A549 (cell line): Measurements from ENCODE around the gene TKTL1. TPM values are rescaled to one million over a fixed set of nuclear protein-coding genes. Genes with fewer than 3 reads are reported as not detected.

Experiments
- ATAC-seq, 2 experiments: fragments of 200-7000 bp in 1 of 2; fragments of >200 bp in 1 of 2; cut with Nextera tagmentation in 1 of 2; cut with Tn5 transposase in 1 of 2; 3 replicates each; pipeline versions ENCODE4 v1.8.0 to v1.9.1; 2018 to 2020; ENCODE audit warnings: mild to moderate bottlenecking in 1 of 2, moderate library complexity in 1 of 2
- CTCF ChIA-PET: fragments of 300-600 bp; sonication (Branson Sonifier 250); formaldehyde crosslinking; extraction: SDS; loops from one replicate; lab custom pipeline; 2021; ENCODE audit warnings: antibody characterized with exemption, inconsistent platforms; lab: Yijun Ruan, JAX
- POLR2A ChIA-PET: fragments of 350-600 bp; formaldehyde crosslinking; extraction: SDS; loops from one replicate; lab custom pipeline; 2021; ENCODE audit warnings: antibody characterized with exemption, inconsistent platforms; lab: Yijun Ruan, JAX
- DNase-seq, 2 experiments: peaks; one replicate each; pipeline versions ENCODE4 v3.0.0 to v3.0.0-alpha.2; 2011 to 2016; ENCODE audit warnings: low read depth in 1 of 2, low spot score in 1 of 2
- FAIRE-seq: peaks from 2 replicates; lab custom pipeline; 2011; peaks lifted over from hg19 to GRCh38; lab: Jason Lieb, UNC
- H3K27ac ChIP-seq, 2 experiments: fragments of >200 bp; sonication (Bioruptor Twin); formaldehyde crosslinking; 3 replicates each; pipeline ENCODE4 v1.5.1; 2016 to 2017
- H3K4me1 ChIP-seq: fragments of >200 bp; sonication (Bioruptor Twin); formaldehyde crosslinking; 3 replicates; pipeline ENCODE4 v1.6.1; 2016
- H3K4me2 ChIP-seq: fragments of >200 bp; sonication (Bioruptor Twin); formaldehyde crosslinking; 3 replicates; pipeline ENCODE4 v1.6.1; 2016
- H3K4me3 ChIP-seq: fragments of >200 bp; sonication (Bioruptor Twin); formaldehyde crosslinking; 3 replicates; pipeline ENCODE4 v1.5.1; 2016
- H3K9me3 ChIP-seq: fragments of >200 bp; sonication (Bioruptor Twin); formaldehyde crosslinking; 3 replicates; pipeline ENCODE4 v1.6.1; 2016
- CEBPB ChIP-seq, 2 experiments: fragments of >200 bp in 1 of 2; sonication (Bioruptor Twin) in 1 of 2; formaldehyde crosslinking in 1 of 2; IDR thresholded peaks; 2 replicates each; pipeline ENCODE4 v1.6.1; 2012 to 2016
- CHD2 ChIP-seq: fragments of 150-350 bp; IDR thresholded peaks from 2 replicates; pipeline ENCODE4 v1.6.1; 2014; ENCODE audit warnings: low read length; ENCODE audit not compliant: partially characterized antibody
- FOSB ChIP-seq: fragments of 250-450 bp; sonication (Bioruptor Pico); IDR thresholded peaks from 2 replicates; pipeline ENCODE4 v1.5.0; 2020; ENCODE audit warnings: mild to moderate bottlenecking, moderate library complexity
- FOSL2 ChIP-seq, 2 experiments: fragments of 450-650 bp in 1 of 2; fragments of >200 bp in 1 of 2; sonication (Bioruptor Twin) in 1 of 2; formaldehyde crosslinking; IDR thresholded peaks; 2 replicates each; pipeline versions ENCODE4 v1.5.0 to v1.6.1; 2016 to 2020; ENCODE audit warnings: mild to moderate bottlenecking in 1 of 2, moderate library complexity in 1 of 2
- HDAC2 ChIP-seq: fragments of 200-600 bp; sonication (generic); IDR thresholded peaks from 2 replicates; pipeline ENCODE4 v1.6.1; 2016
- HEYL ChIP-seq: fragments of 250-450 bp; sonication (Bioruptor Pico); IDR thresholded peaks from 2 replicates; pipeline ENCODE4 v1.8.0; 2021; ENCODE audit warnings: mild to moderate bottlenecking, moderate library complexity
- HMGXB4 ChIP-seq: fragments of 250-450 bp; sonication (Bioruptor Pico); IDR thresholded peaks from 2 replicates; pipeline ENCODE4 v1.5.0; 2021; ENCODE audit warnings: mild to moderate bottlenecking, moderate library complexity, borderline replicate concordance
- HOXA7 ChIP-seq: fragments of 250-450 bp; sonication (Bioruptor Pico); IDR thresholded peaks from 2 replicates; pipeline ENCODE4 v1.5.0; 2020; ENCODE audit warnings: mild to moderate bottlenecking, moderate library complexity
- JUN ChIP-seq, 2 experiments: fragments of >200 bp; sonication (Bioruptor Twin); formaldehyde crosslinking; IDR thresholded peaks; 2 replicates in 1 of 2; 3 replicates in 1 of 2; pipeline ENCODE4 v1.6.1; 2016 to 2017
- KDM1A ChIP-seq: fragments of 200-600 bp; sonication (generic); IDR thresholded peaks from 2 replicates; pipeline ENCODE4 v1.6.1; 2016; ENCODE audit warnings: low read depth, mild to moderate bottlenecking
- MAFK ChIP-seq: fragments of 450-650 bp; IDR thresholded peaks from 2 replicates; pipeline ENCODE4 v1.6.1; 2014; ENCODE audit not compliant: partially characterized antibody
- MAZ ChIP-seq: fragments of 150-350 bp; IDR thresholded peaks from 2 replicates; pipeline ENCODE4 v1.6.1; 2014; ENCODE audit warnings: antibody characterized with exemption, low read depth, low read length, borderline replicate concordance
- MYC ChIP-seq: IDR thresholded peaks from 2 replicates; pipeline ENCODE4 v1.6.1; 2012; ENCODE audit warnings: mild to moderate bottlenecking, inconsistent platforms, low read length, improper control_type of control experiment, borderline replicate concordance
- NPAS2 ChIP-seq: fragments of 250-450 bp; sonication (Bioruptor Pico); IDR thresholded peaks from 2 replicates; pipeline ENCODE4 v1.8.0; 2022; ENCODE audit warnings: mild to moderate bottlenecking, moderate library complexity, borderline replicate concordance
- RAD21 ChIP-seq, 2 experiments: fragments of >200 bp in 1 of 2; sonication (Bioruptor Twin) in 1 of 2; formaldehyde crosslinking in 1 of 2; IDR thresholded peaks in 1 of 2; conservative IDR thresholded peaks in 1 of 2; 2 replicates in 1 of 2; 3 replicates in 1 of 2; pipeline ENCODE4 v1.6.1; 2012 to 2018; ENCODE audit warnings: inconsistent platforms in 1 of 2
- RCOR1 ChIP-seq: fragments of 150-350 bp; IDR thresholded peaks from 2 replicates; pipeline ENCODE4 v1.6.1; 2014; ENCODE audit warnings: antibody characterized with exemption, low read length, low read depth
- RFX5 ChIP-seq: fragments of 450-650 bp; IDR thresholded peaks from 2 replicates; pipeline ENCODE4 v1.7.1; 2014; ENCODE audit warnings: antibody characterized with exemption, mild to moderate bottlenecking, moderate library complexity
- RNF2 ChIP-seq: fragments of 200-600 bp; sonication (generic); IDR thresholded peaks from 2 replicates; pipeline ENCODE4 v1.6.1; 2016; ENCODE audit warnings: low read depth, mild to moderate bottlenecking, antibody characterized with exemption, moderate library complexity, borderline replicate concordance
- SMC3 ChIP-seq: fragments of >200 bp; sonication (Bioruptor Twin); formaldehyde crosslinking; IDR thresholded peaks from 3 replicates; pipeline ENCODE4 v1.6.1; 2018; ENCODE audit warnings: inconsistent platforms
- SREBF2 ChIP-seq: fragments of 450-650 bp; IDR thresholded peaks from 2 replicates; pipeline ENCODE4 v1.6.1; 2014; ENCODE audit warnings: mild to moderate bottlenecking, moderate library complexity
- TFCP2L1 ChIP-seq: fragments of 250-450 bp; sonication (Bioruptor Pico); IDR thresholded peaks from 2 replicates; pipeline ENCODE4 v1.5.0; 2021; ENCODE audit warnings: mild to moderate bottlenecking
- ZFP36 ChIP-seq: fragments of 450-650 bp; IDR thresholded peaks from 2 replicates; pipeline ENCODE4 v1.6.1; 2014; ENCODE audit warnings: borderline replicate concordance; ENCODE audit not compliant: partially characterized antibody
- WGBS: methylation state at CpG from one replicate; pipeline ENCODE4 v1.1.6; 2017; ENCODE audit errors: missing lambda C conversion rate; 5-methylcytosine and 5-hydroxymethylcytosine counted together
- polyA plus RNA-seq, 4 experiments: library from polyadenylated mRNA; depleted of rRNA in 3 of 4; stranded (reverse); fragments of >200 nt; fragmentation: RNase III in 1 of 4; extraction: RNeasy Plus Mini Kit Qiagen cat#74134 plus additional on column Dnase treatment in 1 of 4; gene quantifications; 2 replicates in 3 of 4; 3 replicates in 1 of 4; pipeline ENCODE4 v1.2.3, GENCODE V29; 2011 to 2017
- TF ChIP-seq, protein P1 (sequence below): IDR thresholded peaks from 2 replicates; pipeline ENCODE4 v1.6.1; 2012
- TF ChIP-seq, protein P2 (sequence below): fragments of >200 bp; sonication (Bioruptor Twin); formaldehyde crosslinking; IDR thresholded peaks from 2 replicates; pipeline ENCODE4 v1.6.1; 2016
- TF ChIP-seq, protein P3 (sequence below): fragments of >200 bp; sonication (Bioruptor Twin); formaldehyde crosslinking; IDR thresholded peaks from 3 replicates; pipeline ENCODE4 v1.5.1; 2016

The TKTL1 gene
- polyA plus RNA-seq, 2 of the 4 experiments (the other 2 are of a cell fraction) = 0.14 TPM; not detected in 1

DNA sequence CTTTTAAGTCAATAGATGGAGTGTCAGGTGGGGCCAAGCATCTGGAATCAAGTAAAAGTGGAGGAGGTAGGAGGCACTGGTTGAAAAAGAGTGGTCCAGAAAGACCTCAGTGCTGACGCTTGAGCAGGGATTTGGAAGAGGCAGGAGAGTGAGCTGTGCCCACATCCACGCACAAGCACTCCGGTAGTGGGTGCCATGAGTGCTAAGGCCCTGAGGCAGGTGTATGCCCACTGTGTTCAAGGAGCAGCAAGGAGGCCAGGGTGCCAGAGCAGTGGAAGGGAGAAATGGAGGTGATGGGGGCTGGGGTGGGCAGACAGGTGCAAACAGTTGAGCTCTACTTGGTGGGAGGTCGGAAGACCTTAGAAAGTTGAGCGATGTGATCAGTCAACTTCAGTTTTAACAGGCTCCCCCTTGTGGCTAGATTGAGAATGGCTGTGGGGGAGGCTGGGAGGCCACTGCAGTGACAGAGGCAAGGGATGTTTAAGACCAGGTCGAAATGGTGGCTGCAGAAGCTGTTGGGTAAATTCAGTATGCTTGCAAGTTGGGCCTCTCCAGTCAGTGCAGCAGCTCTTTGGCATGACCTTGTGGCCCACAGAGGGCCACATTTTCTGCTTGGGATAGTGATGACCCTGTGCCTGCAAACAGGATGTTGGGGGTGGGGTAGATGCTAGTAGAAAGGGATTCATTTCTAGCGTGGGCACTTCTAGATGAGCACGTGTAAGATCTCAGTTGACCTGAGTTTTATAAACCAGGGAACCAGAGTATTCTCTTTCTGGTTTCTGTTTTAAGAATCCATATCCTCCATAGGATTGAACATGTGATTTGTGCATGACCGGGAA is 12.7 kb downstream of the TKTL1 start:
- Histone ChIP-seq H3K4me3 (no peak overlapping the region), H3K4me2 (no peak overlapping the region), H3K27ac (no peak overlapping the region), H3K9me3 (no peaks in the 10 kb centered on the region), H3K4me1 (no peaks in the 10 kb centered on the region)
- CTCF ChIA-PET = interaction anchor here (0.6 to 5.6 kb wide), 14 partner anchors 9 to 443 kb away, joined by 3 to 31 read pairs (median 4); partner anchors contain the start of genes GAB3 and TKTL1
- FAIRE-seq (peak; percentile 68), ATAC-seq (peak; percentile 77 to 91; a peak in 5 of 6 replicates), DNase-seq (peak; percentile 39 to 53)
- WGBS = 45% methylated on average over 8 of the region's 9 CpGs
- TF ChIP-seq HOXA7 (no peak), MAFK (no peak), FOSL2 (IDR thresholded peaks at IDR 0.05) (no peak), FOSL2 (CRISPR knock-in tag; IDR thresholded peaks at IDR 0.05) (no peak), HDAC2 (no peak), KDM1A (no peak), FOSB (CRISPR knock-in tag) (no peak), RFX5 (no peak), TFCP2L1 (CRISPR knock-in tag) (no peak), SMC3 (peak; percentile 55), RAD21 (conservative IDR thresholded peaks at IDR 0.05 in 1 of 2, IDR thresholded peaks at IDR 0.05 in 1 of 2) (peak; percentile 26 to 32; a peak in 2 of 5 replicates), ZFP36 (no peak), MAZ (no peak), SREBF2 (no peak), NPAS2 (CRISPR knock-in tag) (no peak), JUN (IDR thresholded peaks at IDR 0.05) (no peak), HMGXB4 (CRISPR knock-in tag) (no peak), CEBPB (IDR thresholded peaks at IDR 0.05) (no peak), HEYL (CRISPR knock-in tag) (no peak), MYC (no peak), CHD2 (no peak), RCOR1 (no peak), RNF2 (no peak)
- TF ChIP-seq, protein P1, sequence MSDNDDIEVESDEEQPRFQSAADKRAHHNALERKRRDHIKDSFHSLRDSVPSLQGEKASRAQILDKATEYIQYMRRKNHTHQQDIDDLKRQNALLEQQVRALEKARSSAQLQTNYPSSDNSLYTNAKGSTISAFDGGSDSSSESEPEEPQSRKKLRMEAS = no peak
- TF ChIP-seq, protein P2, sequence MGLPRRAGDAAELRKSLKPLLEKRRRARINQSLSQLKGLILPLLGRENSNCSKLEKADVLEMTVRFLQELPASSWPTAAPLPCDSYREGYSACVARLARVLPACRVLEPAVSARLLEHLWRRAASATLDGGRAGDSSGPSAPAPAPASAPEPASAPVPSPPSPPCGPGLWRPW = no peak
- TF ChIP-seq, protein P3, sequence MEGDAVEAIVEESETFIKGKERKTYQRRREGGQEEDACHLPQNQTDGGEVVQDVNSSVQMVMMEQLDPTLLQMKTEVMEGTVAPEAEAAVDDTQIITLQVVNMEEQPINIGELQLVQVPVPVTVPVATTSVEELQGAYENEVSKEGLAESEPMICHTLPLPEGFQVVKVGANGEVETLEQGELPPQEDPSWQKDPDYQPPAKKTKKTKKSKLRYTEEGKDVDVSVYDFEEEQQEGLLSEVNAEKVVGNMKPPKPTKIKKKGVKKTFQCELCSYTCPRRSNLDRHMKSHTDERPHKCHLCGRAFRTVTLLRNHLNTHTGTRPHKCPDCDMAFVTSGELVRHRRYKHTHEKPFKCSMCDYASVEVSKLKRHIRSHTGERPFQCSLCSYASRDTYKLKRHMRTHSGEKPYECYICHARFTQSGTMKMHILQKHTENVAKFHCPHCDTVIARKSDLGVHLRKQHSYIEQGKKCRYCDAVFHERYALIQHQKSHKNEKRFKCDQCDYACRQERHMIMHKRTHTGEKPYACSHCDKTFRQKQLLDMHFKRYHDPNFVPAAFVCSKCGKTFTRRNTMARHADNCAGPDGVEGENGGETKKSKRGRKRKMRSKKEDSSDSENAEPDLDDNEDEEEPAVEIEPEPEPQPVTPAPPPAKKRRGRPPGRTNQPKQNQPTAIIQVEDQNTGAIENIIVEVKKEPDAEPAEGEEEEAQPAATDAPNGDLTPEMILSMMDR = peak; percentile 60
- POLR2A ChIA-PET = no interaction called here
